ENCODE data around the gene NAGS.

DNA sequence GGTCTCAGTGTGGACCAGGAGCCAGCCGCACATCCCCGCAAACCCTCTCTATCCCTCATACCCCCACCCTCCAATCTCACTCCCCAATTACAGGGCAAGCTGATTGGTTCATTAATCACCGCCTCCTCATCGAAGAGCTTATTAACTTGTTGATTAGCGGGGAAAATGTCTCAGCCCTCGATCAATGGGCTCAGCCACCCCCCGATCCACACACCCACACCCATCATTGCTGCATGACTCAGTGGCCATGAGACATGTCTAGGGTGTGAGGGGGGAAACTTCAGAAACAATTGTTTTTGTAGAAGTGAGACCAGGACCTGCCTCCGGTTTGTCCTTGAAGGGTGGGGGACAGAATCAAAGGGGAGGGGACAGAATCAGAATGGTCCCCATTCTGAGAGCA is 48.2 kb upstream of the NAGS start:
- TF ChIP-seq, protein P1, sequence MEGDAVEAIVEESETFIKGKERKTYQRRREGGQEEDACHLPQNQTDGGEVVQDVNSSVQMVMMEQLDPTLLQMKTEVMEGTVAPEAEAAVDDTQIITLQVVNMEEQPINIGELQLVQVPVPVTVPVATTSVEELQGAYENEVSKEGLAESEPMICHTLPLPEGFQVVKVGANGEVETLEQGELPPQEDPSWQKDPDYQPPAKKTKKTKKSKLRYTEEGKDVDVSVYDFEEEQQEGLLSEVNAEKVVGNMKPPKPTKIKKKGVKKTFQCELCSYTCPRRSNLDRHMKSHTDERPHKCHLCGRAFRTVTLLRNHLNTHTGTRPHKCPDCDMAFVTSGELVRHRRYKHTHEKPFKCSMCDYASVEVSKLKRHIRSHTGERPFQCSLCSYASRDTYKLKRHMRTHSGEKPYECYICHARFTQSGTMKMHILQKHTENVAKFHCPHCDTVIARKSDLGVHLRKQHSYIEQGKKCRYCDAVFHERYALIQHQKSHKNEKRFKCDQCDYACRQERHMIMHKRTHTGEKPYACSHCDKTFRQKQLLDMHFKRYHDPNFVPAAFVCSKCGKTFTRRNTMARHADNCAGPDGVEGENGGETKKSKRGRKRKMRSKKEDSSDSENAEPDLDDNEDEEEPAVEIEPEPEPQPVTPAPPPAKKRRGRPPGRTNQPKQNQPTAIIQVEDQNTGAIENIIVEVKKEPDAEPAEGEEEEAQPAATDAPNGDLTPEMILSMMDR (IDR thresholded peaks at IDR 0.05; ENCODE audit: poor library complexity): no peak
- TF ChIP-seq EZH2 (IDR thresholded peaks at IDR 0.05; ENCODE audit: borderline replicate concordance) (no peak), EZH2phosphoT487 (IDR thresholded peaks at IDR 0.05; ENCODE audit: low read depth, severe bottlenecking, unreplicated experiment) (no peak)

Data from hepatocyte (in vitro differentiated cells).